ENCODE data around the gene FAM170B.

DNA sequence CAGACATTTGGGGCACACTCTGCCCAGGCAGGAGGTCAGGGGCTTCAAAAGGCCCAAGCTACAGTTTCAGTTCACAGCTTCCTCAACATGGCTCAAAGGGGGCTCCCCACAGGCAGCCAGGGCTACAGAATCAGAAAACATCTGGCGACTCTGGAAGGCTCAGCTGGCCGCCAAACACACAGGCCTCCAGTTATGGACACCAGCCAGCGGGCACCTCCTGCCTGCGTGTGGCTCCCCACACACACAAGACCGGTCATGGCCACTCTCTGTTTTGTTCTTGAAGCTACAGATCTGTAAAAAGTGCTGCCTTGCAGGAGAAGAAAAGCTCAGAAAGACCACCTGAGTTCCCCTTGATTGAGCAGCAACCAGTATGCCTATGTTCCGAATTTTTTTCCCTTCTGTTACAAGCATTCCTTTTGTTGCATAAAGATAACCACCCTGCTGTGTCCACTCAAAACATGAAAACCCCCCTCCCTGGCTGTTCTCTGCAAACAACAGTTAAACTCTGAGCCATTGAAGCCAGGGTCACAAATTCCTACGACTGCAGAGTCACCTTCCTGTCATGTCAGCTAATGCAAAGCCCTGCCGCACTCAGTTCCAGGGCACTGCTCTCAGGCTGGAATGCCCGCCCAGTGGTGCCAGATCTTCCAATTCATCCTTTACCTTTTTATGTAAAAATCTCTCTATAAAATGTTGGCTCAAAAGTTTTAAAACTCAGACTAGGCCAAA is 52.1 kb downstream of the FAM170B start:
- no peak for TF ChIP-seq POLR2A (IDR thresholded peaks at IDR 0.05)
- TF ChIP-seq, protein P1, sequence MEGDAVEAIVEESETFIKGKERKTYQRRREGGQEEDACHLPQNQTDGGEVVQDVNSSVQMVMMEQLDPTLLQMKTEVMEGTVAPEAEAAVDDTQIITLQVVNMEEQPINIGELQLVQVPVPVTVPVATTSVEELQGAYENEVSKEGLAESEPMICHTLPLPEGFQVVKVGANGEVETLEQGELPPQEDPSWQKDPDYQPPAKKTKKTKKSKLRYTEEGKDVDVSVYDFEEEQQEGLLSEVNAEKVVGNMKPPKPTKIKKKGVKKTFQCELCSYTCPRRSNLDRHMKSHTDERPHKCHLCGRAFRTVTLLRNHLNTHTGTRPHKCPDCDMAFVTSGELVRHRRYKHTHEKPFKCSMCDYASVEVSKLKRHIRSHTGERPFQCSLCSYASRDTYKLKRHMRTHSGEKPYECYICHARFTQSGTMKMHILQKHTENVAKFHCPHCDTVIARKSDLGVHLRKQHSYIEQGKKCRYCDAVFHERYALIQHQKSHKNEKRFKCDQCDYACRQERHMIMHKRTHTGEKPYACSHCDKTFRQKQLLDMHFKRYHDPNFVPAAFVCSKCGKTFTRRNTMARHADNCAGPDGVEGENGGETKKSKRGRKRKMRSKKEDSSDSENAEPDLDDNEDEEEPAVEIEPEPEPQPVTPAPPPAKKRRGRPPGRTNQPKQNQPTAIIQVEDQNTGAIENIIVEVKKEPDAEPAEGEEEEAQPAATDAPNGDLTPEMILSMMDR (IDR thresholded peaks at IDR 0.05): no peak

Measured in uterus (tissue), 2 donors.